Neural progenitor cell (in vitro differentiated cells): Measurements from ENCODE around the gene C20orf202. TPM values are rescaled to one million over a fixed set of nuclear protein-coding genes. Genes with fewer than 3 reads are reported as not detected.

ENCODE experiments used
- DNase-seq: peaks from one replicate; pipeline ENCODE4 v3.0.0-alpha.2; 2016; ENCODE audit warnings: low spot score
- H2AFZ ChIP-seq: fragments of 200-600 bp; sonication (generic); replicated peaks from 2 replicates; pipeline ENCODE4 v1.6.1; 2016; ENCODE audit warnings: antibody characterized with exemption
- H3F3A ChIP-seq: fragments of 200-600 bp; sonication (generic); 2 replicates; pipeline ENCODE4 v1.6.1; 2016; ENCODE audit warnings: antibody characterized with exemption, low read depth
- H3K27ac ChIP-seq: fragments of 200-600 bp; sonication (generic); 2 replicates; pipeline ENCODE4 v1.5.1; 2016; ENCODE audit warnings: mild to moderate bottlenecking
- H3K27me3 ChIP-seq: fragments of 200-600 bp; sonication (generic); 2 replicates; pipeline ENCODE4 v1.6.1; 2016; ENCODE audit warnings: mild to moderate bottlenecking, moderate library complexity
- H3K36me3 ChIP-seq: fragments of 200-600 bp; sonication (generic); 2 replicates; pipeline ENCODE4 v1.5.1; 2016
- H3K4me1 ChIP-seq: fragments of 200-600 bp; sonication (generic); 2 replicates; pipeline ENCODE4 v1.6.1; 2016; ENCODE audit warnings: mixed run types
- H3K4me2 ChIP-seq: fragments of 200-600 bp; sonication (generic); 2 replicates; pipeline ENCODE4 v1.6.1; 2016
- H3K4me3 ChIP-seq: fragments of 200-600 bp; sonication (generic); 2 replicates; pipeline ENCODE4 v1.5.1; 2016
- H3K79me2 ChIP-seq: fragments of 200-600 bp; sonication (generic); 2 replicates; pipeline ENCODE4 v1.6.1; 2016; ENCODE audit warnings: low read depth
- H3K9ac ChIP-seq: fragments of 200-600 bp; sonication (generic); 2 replicates; pipeline ENCODE4 v1.6.1; 2016
- H3K9me3 ChIP-seq: fragments of 200-600 bp; sonication (generic); 2 replicates; pipeline ENCODE4 v1.5.1; 2016; ENCODE audit warnings: low read depth
- H4K20me1 ChIP-seq: fragments of 200-600 bp; sonication (generic); 2 replicates; pipeline ENCODE4 v1.6.1; 2016; ENCODE audit warnings: low read depth
- H3K27ac Mint-ChIP-seq: 3 replicates; pipeline ENCODE4 v1.8.0; 2021; ENCODE audit warnings: mixed read lengths
- H3K27me3 Mint-ChIP-seq: 2 replicates; pipeline ENCODE4 v1.8.0; 2022; ENCODE audit warnings: low read depth, mild to moderate bottlenecking, inconsistent platforms, moderate library complexity, mixed read lengths; ENCODE audit not compliant: insufficient read depth
- H3K36me3 Mint-ChIP-seq: 3 replicates; pipeline ENCODE4 v1.8.0; 2021; ENCODE audit warnings: mixed read lengths
- H3K4me1 Mint-ChIP-seq: 3 replicates; pipeline ENCODE4 v1.8.0; 2021; ENCODE audit warnings: mixed read lengths
- H3K4me3 Mint-ChIP-seq: 3 replicates; pipeline ENCODE4 v1.8.0; 2021; ENCODE audit warnings: mild to moderate bottlenecking, moderate library complexity, mixed read lengths
- H3K9me3 Mint-ChIP-seq: 3 replicates; pipeline ENCODE4 v1.8.0; 2020; ENCODE audit warnings: mixed read lengths
- EZH2 ChIP-seq: fragments of 200-600 bp; sonication (generic); IDR thresholded peaks from 2 replicates; pipeline ENCODE4 v1.6.1; 2017; ENCODE audit warnings: antibody characterized with exemption, mild to moderate bottlenecking, moderate library complexity
- EZH2phosphoT487 ChIP-seq: fragments of 200-600 bp; sonication (generic); IDR thresholded peaks from 2 replicates; pipeline ENCODE4 v1.6.1; 2017; ENCODE audit warnings: antibody characterized with exemption
- total RNA-seq: library from RNA; depleted of rRNA; stranded (reverse); fragments of >200 nt; gene quantifications from 2 replicates; pipeline ENCODE4 v1.2.3, GENCODE V29; 2015; ENCODE audit warnings: low replicate concordance
- TF ChIP-seq, protein P1 (sequence below): fragments of 200-600 bp; sonication (generic); IDR thresholded peaks from 2 replicates; pipeline ENCODE4 v1.5.1; 2017; ENCODE audit warnings: antibody characterized with exemption, mild to moderate bottlenecking

C20orf202 gene
- total RNA-seq, 1 donor from 2014 or later = not detected

DNA sequence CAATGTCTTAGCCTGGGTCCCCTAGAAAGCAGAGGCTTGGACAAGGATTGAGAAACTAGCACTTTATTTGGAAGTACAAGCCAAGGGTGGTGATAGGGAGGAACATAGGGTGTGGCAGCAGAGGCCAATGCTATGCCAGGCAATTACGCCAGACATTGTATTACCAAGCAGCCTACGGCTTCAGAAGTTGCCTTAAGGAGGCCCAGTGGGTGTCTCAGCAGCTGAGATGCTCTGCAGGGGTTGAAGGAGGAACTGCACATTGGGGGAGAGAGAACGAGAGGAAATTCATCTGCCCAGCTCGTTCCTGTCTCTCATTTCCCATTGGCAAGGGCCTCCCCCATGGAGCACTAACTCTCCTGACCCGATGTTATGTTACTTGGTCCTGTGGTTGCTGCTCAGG lies 859 bp downstream of the C20orf202 start:
- Mint-ChIP-seq H3K4me3 (no peak overlapping the region), H3K27me3 (peaks cover 8% of the 10 kb centered on the region), H3K27ac (no peak overlapping the region), H3K4me1 (peaks cover 2% of the 10 kb centered on the region), H3K9me3 (no peaks in the 10 kb centered on the region), H3K36me3 (no peaks in the 10 kb centered on the region)
- TF ChIP-seq EZH2phosphoT487 (no peak), EZH2 (no peak)
- TF ChIP-seq, protein P1, sequence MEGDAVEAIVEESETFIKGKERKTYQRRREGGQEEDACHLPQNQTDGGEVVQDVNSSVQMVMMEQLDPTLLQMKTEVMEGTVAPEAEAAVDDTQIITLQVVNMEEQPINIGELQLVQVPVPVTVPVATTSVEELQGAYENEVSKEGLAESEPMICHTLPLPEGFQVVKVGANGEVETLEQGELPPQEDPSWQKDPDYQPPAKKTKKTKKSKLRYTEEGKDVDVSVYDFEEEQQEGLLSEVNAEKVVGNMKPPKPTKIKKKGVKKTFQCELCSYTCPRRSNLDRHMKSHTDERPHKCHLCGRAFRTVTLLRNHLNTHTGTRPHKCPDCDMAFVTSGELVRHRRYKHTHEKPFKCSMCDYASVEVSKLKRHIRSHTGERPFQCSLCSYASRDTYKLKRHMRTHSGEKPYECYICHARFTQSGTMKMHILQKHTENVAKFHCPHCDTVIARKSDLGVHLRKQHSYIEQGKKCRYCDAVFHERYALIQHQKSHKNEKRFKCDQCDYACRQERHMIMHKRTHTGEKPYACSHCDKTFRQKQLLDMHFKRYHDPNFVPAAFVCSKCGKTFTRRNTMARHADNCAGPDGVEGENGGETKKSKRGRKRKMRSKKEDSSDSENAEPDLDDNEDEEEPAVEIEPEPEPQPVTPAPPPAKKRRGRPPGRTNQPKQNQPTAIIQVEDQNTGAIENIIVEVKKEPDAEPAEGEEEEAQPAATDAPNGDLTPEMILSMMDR = no peak
- H3K4me3 ChIP-seq = no peak overlapping the region
- H3K4me2 ChIP-seq = no peak overlapping the region
- H3K4me1 ChIP-seq = no peaks in the 10 kb centered on the region
- H3K27me3 ChIP-seq = peaks cover 11% of the 10 kb centered on the region
- H2AFZ ChIP-seq = no peak overlapping the region
- no peaks in the 10 kb centered on the region for H3K36me3 ChIP-seq
- DNase-seq = no peak
- H3K79me2 ChIP-seq = no peaks in the 10 kb centered on the region
- H3K9ac ChIP-seq = no peak overlapping the region
- H3K9me3 ChIP-seq = no peaks in the 10 kb centered on the region
- no peak overlapping the region for H3K27ac ChIP-seq
- H4K20me1 ChIP-seq = no peaks in the 10 kb centered on the region
- H3F3A ChIP-seq = no peaks in the 10 kb centered on the region

DNA sequence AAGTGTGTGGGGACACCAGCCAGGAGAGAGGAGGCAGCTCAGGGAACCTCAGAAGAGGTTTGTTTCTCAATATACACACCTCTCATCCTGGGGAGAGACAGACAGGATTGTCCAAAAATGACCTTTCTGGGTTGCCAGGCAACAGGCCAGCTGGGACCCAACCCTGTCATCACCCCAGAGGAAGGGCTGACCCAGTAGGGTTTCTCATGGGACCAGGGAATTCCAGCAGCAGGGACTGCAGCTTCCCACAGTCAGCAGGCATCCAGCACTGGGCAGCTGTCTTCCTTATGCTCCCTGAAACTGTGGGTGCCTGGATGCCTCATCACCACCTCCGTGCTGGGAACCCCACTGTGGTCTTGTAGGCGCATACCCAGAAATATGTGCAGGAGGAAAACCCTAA lies 1.3 kb downstream of the C20orf202 start:
- peaks cover 15% of the 10 kb centered on the region for H3K27me3 ChIP-seq
- H4K20me1 ChIP-seq = no peaks in the 10 kb centered on the region
- Mint-ChIP-seq H3K27me3 (peaks cover 6% of the 10 kb centered on the region), H3K36me3 (no peaks in the 10 kb centered on the region), H3K9me3 (no peaks in the 10 kb centered on the region), H3K4me1 (peaks cover 2% of the 10 kb centered on the region), H3K4me3 (no peak overlapping the region), H3K27ac (no peak overlapping the region)
- no peak overlapping the region for H3K4me3 ChIP-seq
- no peaks in the 10 kb centered on the region for H3K79me2 ChIP-seq
- H3K9ac ChIP-seq = no peak overlapping the region
- no peak overlapping the region for H2AFZ ChIP-seq
- no peaks in the 10 kb centered on the region for H3K9me3 ChIP-seq
- H3F3A ChIP-seq = no peaks in the 10 kb centered on the region
- H3K36me3 ChIP-seq = no peaks in the 10 kb centered on the region
- no peak overlapping the region for H3K4me2 ChIP-seq
- H3K4me1 ChIP-seq = no peaks in the 10 kb centered on the region
- DNase-seq = no peak
- TF ChIP-seq EZH2 (no peak), EZH2phosphoT487 (no peak)
- TF ChIP-seq, protein P1 = no peak
- H3K27ac ChIP-seq = no peak overlapping the region

DNA sequence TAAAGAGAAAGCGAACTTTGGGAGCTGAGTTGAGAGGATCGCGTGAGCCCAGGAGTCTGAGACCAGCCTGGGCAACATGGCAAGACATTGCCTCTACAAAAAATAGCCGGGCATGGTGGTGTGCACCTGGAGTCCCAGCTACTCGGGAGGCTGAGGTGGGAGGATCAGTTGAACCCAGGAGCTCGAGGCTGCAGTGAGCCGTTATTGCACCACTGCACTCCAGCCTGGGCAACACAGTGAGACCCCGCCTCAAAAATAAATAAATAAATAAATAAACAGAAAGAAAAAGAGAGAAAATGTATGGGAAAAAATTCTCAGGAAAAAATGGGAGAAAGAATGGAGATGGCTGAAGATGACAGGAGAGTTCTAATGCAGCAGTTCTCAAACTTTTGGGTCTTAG lies 2.5 kb downstream of the C20orf202 start:
- no peak overlapping the region for H3K4me3 Mint-ChIP-seq
- no peak overlapping the region for H3K4me3 ChIP-seq
- H3K36me3 Mint-ChIP-seq = no peaks in the 10 kb centered on the region
- TF ChIP-seq, protein P1 = no peak
- TF ChIP-seq EZH2phosphoT487 = no peak
- no peak for TF ChIP-seq EZH2
- H3K4me1 Mint-ChIP-seq = peaks cover 2% of the 10 kb centered on the region
- no peaks in the 10 kb centered on the region for H3K79me2 ChIP-seq
- H2AFZ ChIP-seq = no peak overlapping the region
- no peaks in the 10 kb centered on the region for H3F3A ChIP-seq
- peaks cover 26% of the 10 kb centered on the region for H3K27me3 ChIP-seq
- H3K9me3 Mint-ChIP-seq = no peaks in the 10 kb centered on the region
- H3K4me2 ChIP-seq = no peak overlapping the region
- H3K4me1 ChIP-seq = no peaks in the 10 kb centered on the region
- H3K27me3 Mint-ChIP-seq = peaks cover 6% of the 10 kb centered on the region
- no peaks in the 10 kb centered on the region for H3K9me3 ChIP-seq
- no peaks in the 10 kb centered on the region for H4K20me1 ChIP-seq
- no peak overlapping the region for H3K27ac ChIP-seq
- H3K9ac ChIP-seq = no peak overlapping the region
- DNase-seq = no peak
- H3K36me3 ChIP-seq = no peaks in the 10 kb centered on the region
- no peak overlapping the region for H3K27ac Mint-ChIP-seq
